OCI-LY1 (cell line): ENCODE results near the gene CFAP141.

ENCODE experiments used
- H2AFZ ChIP-seq: fragments of 200-600 bp; sonication (generic), shearing (Covaris generic); 2 replicates; pipeline ENCODE4 v1.6.0; 2014; ENCODE audit warnings: antibody characterized with exemption, mild to moderate bottlenecking, low read length
- H3F3A ChIP-seq: fragments of 200-600 bp; sonication (generic), shearing (Covaris generic); 2 replicates; pipeline ENCODE4 v1.6.0; 2014; ENCODE audit warnings: mild to moderate bottlenecking, antibody characterized with exemption, low read length, moderate library complexity; ENCODE audit not compliant: insufficient read depth
- H3K27ac ChIP-seq: fragments of 200-600 bp; sonication (generic); 2 replicates; pipeline ENCODE4 v1.5.1; 2014; ENCODE audit warnings: low read length, mixed run types, mild to moderate bottlenecking, low read depth; ENCODE audit not compliant: poor library complexity, severe bottlenecking
- H3K27me3 ChIP-seq: fragments of 200-600 bp; sonication (generic); 2 replicates; pipeline ENCODE4 v1.6.0; 2014; ENCODE audit warnings: antibody characterized with exemption, mild to moderate bottlenecking, low read length, moderate library complexity; ENCODE audit not compliant: insufficient read depth
- H3K36me3 ChIP-seq: fragments of 200-600 bp; sonication (generic); 2 replicates; pipeline ENCODE4 v1.6.1; 2014; ENCODE audit warnings: mild to moderate bottlenecking, antibody characterized with exemption, low read length, moderate library complexity, mixed read lengths; ENCODE audit not compliant: insufficient read depth
- H3K4me1 ChIP-seq: fragments of 200-600 bp; sonication (generic); 2 replicates; pipeline ENCODE4 v1.5.1; 2014; ENCODE audit warnings: mild to moderate bottlenecking, low read length, moderate library complexity; ENCODE audit not compliant: insufficient read depth, severe bottlenecking
- H3K4me2 ChIP-seq: fragments of 200-600 bp; sonication (generic), shearing (Covaris generic); 2 replicates; pipeline ENCODE4 v1.6.1; 2014; ENCODE audit warnings: low read length
- H3K4me3 ChIP-seq: fragments of 200-600 bp; sonication (generic); 2 replicates; pipeline ENCODE4 v1.5.1; 2014; ENCODE audit warnings: low read length, low read depth, mild to moderate bottlenecking, mixed read lengths; ENCODE audit not compliant: poor library complexity, severe bottlenecking
- H3K79me2 ChIP-seq: fragments of 200-600 bp; shearing (Covaris generic); 2 replicates; pipeline ENCODE4 v1.6.1; 2016; ENCODE audit warnings: mixed run types, low read length, mixed read lengths; ENCODE audit not compliant: insufficient read depth
- H3K9ac ChIP-seq: fragments of 200-600 bp; sonication (generic), shearing (Covaris generic); 2 replicates; pipeline ENCODE4 v1.6.1; 2014; ENCODE audit warnings: mild to moderate bottlenecking, low read length, mixed read lengths
- H3K9me2 ChIP-seq: fragments of 200-600 bp; sonication (generic), shearing (Covaris generic); 2 replicates; pipeline ENCODE4 v1.6.1; 2014; ENCODE audit warnings: low read depth, mild to moderate bottlenecking, low read length, mixed read lengths
- H3K9me3 ChIP-seq: fragments of 200-600 bp; shearing (Covaris generic); 2 replicates; pipeline ENCODE4 v1.6.1; 2014; ENCODE audit warnings: low read length, mixed read lengths
- H4K20me1 ChIP-seq: fragments of 200-600 bp; sonication (generic), shearing (Covaris generic); 2 replicates; pipeline ENCODE4 v1.6.0; 2016; ENCODE audit warnings: mild to moderate bottlenecking, low read length; ENCODE audit not compliant: insufficient read depth
- EZH2 ChIP-seq: fragments of 200-600 bp; sonication (generic), shearing (Covaris generic); IDR thresholded peaks from 2 replicates; pipeline ENCODE4 v1.8.0; 2017; ENCODE audit warnings: borderline replicate concordance, mixed run types, mild to moderate bottlenecking, antibody characterized with exemption, low read length, moderate library complexity, mixed read lengths
- TF ChIP-seq, protein P1 (sequence below): fragments of 200-600 bp; sonication (generic), shearing (Covaris generic); IDR thresholded peaks from 2 replicates; pipeline ENCODE4 v1.5.1; 2017; ENCODE audit warnings: mild to moderate bottlenecking, antibody characterized with exemption, low read length, moderate library complexity, mixed read lengths

The CFAP141 gene

DNA sequence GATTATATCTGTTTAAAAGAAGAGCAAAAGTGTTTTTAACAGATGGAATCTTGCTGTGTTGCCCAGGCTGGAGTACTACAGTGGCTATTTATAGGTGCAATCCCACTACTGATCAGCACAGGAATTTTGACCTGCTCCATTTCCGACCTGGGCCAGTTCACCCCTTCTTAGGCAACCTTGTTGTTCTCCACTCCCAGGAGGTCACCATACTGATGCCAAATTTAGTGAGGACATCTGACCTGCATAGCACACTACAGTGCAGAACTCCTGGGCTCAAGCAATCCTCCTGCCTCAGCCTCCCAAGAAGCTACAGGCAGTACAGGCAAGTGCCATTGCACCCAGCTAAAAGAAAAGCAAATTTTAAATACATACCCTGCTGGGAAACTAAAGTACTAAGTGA, 39.9 kb downstream of the CFAP141 start:
- H3K9ac ChIP-seq = no peak overlapping the region
- H3K4me3 ChIP-seq = no peak overlapping the region
- no peak overlapping the region for H2AFZ ChIP-seq
- TF ChIP-seq, protein P1, sequence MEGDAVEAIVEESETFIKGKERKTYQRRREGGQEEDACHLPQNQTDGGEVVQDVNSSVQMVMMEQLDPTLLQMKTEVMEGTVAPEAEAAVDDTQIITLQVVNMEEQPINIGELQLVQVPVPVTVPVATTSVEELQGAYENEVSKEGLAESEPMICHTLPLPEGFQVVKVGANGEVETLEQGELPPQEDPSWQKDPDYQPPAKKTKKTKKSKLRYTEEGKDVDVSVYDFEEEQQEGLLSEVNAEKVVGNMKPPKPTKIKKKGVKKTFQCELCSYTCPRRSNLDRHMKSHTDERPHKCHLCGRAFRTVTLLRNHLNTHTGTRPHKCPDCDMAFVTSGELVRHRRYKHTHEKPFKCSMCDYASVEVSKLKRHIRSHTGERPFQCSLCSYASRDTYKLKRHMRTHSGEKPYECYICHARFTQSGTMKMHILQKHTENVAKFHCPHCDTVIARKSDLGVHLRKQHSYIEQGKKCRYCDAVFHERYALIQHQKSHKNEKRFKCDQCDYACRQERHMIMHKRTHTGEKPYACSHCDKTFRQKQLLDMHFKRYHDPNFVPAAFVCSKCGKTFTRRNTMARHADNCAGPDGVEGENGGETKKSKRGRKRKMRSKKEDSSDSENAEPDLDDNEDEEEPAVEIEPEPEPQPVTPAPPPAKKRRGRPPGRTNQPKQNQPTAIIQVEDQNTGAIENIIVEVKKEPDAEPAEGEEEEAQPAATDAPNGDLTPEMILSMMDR = no peak
- no peak for TF ChIP-seq EZH2
- no peaks in the 10 kb centered on the region for H3K4me1 ChIP-seq
- no peaks in the 10 kb centered on the region for H3K9me2 ChIP-seq
- no peaks in the 10 kb centered on the region for H3K79me2 ChIP-seq
- H3K9me3 ChIP-seq = no peaks in the 10 kb centered on the region
- peaks cover 99% of the 10 kb centered on the region for H3K36me3 ChIP-seq
- no peak overlapping the region for H3K27ac ChIP-seq
- no peaks in the 10 kb centered on the region for H4K20me1 ChIP-seq
- H3K4me2 ChIP-seq = no peak overlapping the region
- H3K27me3 ChIP-seq = no peaks in the 10 kb centered on the region
- H3F3A ChIP-seq = no peaks in the 10 kb centered on the region

DNA sequence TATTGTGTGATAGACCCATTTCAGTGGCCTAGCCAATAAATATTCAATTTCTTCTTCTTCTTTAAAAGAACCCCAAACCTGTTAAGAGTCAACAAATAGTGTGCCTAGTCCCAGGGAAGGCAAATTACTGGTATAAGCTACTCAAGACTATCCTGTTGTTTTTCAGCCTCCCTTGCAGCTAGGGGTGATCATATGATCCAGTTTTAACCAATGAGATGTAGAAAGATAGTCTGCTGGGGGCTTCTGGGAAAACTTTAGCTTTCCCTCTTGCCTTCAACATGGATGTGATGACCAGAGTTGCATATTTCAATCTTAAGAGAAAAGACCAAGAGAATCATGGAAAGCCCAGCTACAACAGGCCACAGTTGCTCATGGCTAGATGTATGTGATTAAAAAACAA, 46.6 kb downstream of the CFAP141 start:
- TF ChIP-seq EZH2 = no peak
- TF ChIP-seq, protein P1 = no peak
- Histone ChIP-seq H3K27me3 (no peaks in the 10 kb centered on the region), H4K20me1 (no peaks in the 10 kb centered on the region), H3F3A (no peaks in the 10 kb centered on the region; the same call in 1 of the 2 replicates), H3K9ac (no peak overlapping the region), H3K27ac (no peak overlapping the region), H3K79me2 (no peaks in the 10 kb centered on the region), H3K9me3 (peaks cover 4% of the 10 kb centered on the region; the same call in 1 of the 2 replicates), H3K36me3 (peaks cover 87% of the 10 kb centered on the region), H3K4me3 (no peak overlapping the region), H2AFZ (no peak overlapping the region), H3K4me1 (peaks cover 6% of the 10 kb centered on the region), H3K9me2 (no peaks in the 10 kb centered on the region), H3K4me2 (no peak overlapping the region)

DNA sequence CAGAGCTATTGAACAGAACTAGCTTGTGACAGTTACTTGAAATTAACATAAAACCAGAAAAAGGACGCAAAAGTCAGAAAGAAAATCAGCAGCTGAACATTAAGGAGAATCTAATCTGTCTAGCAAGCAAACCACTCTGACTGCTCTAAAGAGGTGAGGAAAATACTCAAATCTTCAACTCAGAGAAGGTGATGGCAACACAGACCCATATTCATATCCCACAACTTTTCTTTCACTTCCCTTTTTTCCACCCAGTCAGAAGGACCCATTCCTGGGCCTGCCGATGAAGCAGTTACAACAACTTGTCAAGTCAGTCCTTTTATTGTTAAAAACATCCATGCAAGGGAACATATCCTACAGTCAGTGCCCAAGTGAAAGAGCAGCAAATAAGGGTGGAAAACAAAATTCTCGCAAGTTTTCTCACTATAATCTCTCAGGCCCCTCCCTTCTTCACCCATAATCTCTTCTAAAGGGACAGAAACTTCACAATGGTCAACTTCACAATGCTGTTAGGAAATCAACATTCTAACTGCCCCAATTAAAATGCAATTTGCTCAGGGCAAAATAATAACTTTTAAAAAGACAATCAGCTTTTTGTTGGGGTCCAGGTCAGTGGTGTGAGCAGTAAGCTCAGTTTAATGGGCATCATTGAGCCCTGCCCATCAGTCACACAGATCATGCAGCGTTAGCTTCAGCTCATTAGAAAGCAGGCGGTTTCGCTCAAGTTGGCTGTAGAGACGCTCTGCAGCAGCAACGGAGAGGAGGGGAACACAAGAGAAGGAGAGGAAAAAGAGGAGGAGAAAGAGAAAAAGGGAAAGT, 47.6 kb downstream of the CFAP141 start:
- no peaks in the 10 kb centered on the region for H3K9me2 ChIP-seq
- H3K4me1 ChIP-seq = peaks cover 6% of the 10 kb centered on the region
- no peak overlapping the region for H3K9ac ChIP-seq
- H2AFZ ChIP-seq = no peak overlapping the region
- no peaks in the 10 kb centered on the region for H3K79me2 ChIP-seq
- H3K4me3 ChIP-seq = no peak overlapping the region
- H4K20me1 ChIP-seq = no peaks in the 10 kb centered on the region
- no peaks in the 10 kb centered on the region for H3K27me3 ChIP-seq
- peaks cover 76% of the 10 kb centered on the region for H3K36me3 ChIP-seq
- H3F3A ChIP-seq = no peaks in the 10 kb centered on the region; the same call in 1 of the 2 replicates
- no peak overlapping the region for H3K4me2 ChIP-seq
- no peak overlapping the region for H3K27ac ChIP-seq
- TF ChIP-seq, protein P1 = no peak
- no peak for TF ChIP-seq EZH2
- peaks cover 4% of the 10 kb centered on the region; the same call in 1 of the 2 replicates for H3K9me3 ChIP-seq
